Aorta (tissue), 5 donors: Measurements from ENCODE around the gene ZNF598. TPM values are rescaled to one million over a fixed set of nuclear protein-coding genes. Genes with fewer than 3 reads are reported as not detected.

Experiments
- ATAC-seq: fragments of 200-7000 bp; cut with Tn5 transposase; one replicate; pipeline ENCODE4 v1.9.1; 2022; ENCODE audit warnings: moderate library complexity; ENCODE audit not compliant: low FRiP score
- DNase-seq, 2 donors: peaks; one replicate each; pipeline ENCODE4 v3.0.0-alpha.2; 2020
- H3K27ac ChIP-seq, 2 donors: one replicate each; pipeline ENCODE4 v1.5.1; 2013; ENCODE audit warnings: low read length in 2 of 2, mild to moderate bottlenecking in 2 of 2, moderate library complexity in 2 of 2, control low read depth in 1 of 2, inconsistent platforms in 1 of 2, low read depth in 1 of 2
- H3K27me3 ChIP-seq, 2 donors: one replicate each; pipeline ENCODE4 v1.6.1; 2013; ENCODE audit warnings: control low read depth in 1 of 2, low read length in 1 of 2, mild to moderate bottlenecking in 1 of 2, moderate library complexity in 1 of 2; ENCODE audit not compliant: insufficient read depth in 2 of 2, control insufficient read depth in 1 of 2
- H3K36me3 ChIP-seq, 2 donors: one replicate each; pipeline ENCODE4 v1.6.1; 2013; ENCODE audit warnings: control low read depth in 1 of 2, low read length in 1 of 2, mild to moderate bottlenecking in 1 of 2; ENCODE audit not compliant: insufficient read depth in 2 of 2, control insufficient read depth in 1 of 2
- H3K4me1 ChIP-seq, 2 donors: one replicate each; pipeline ENCODE4 v1.6.1; 2013; ENCODE audit warnings: low read length in 2 of 2, control low read depth in 1 of 2, mild to moderate bottlenecking in 1 of 2, moderate library complexity in 1 of 2; ENCODE audit not compliant: insufficient read depth in 2 of 2, control insufficient read depth in 1 of 2
- H3K4me3 ChIP-seq, 2 donors: one replicate each; pipeline ENCODE4 v1.5.1; 2013; ENCODE audit warnings: low read length in 2 of 2, control low read depth in 1 of 2, mild to moderate bottlenecking in 1 of 2
- H3K9me3 ChIP-seq: one replicate; pipeline ENCODE4 v1.6.1; 2013; ENCODE audit warnings: mild to moderate bottlenecking, low read length; ENCODE audit not compliant: control insufficient read depth
- WGBS, 2 donors: extraction: QIAGEN DNeasy Blood & Tissue Kit; methylation state at CpG; one replicate each; pipeline ENCODE4 v1.1.7; 2013; 5-methylcytosine and 5-hydroxymethylcytosine counted together
- intact Hi-C, 2 donors: fragments of 100-400 bp; cut with DNase I; formaldehyde crosslinking; loops; one replicate each; pipeline versions ENCODE4 v1.14.2 to v1.15.0; 2022
- long read RNA-seq, 2 donors: library from polyadenylated mRNA; unstranded; transcript quantifications; one replicate each; pipeline ENCODE4 v2.0.0, GENCODE V29; 2020 to 2021
- polyA plus RNA-seq, 2 donors: library from polyadenylated mRNA; stranded (reverse); fragments of 200-250 nt; gene quantifications; one replicate each; pipeline ENCODE4 v1.2.3, GENCODE V29; 2013
- total RNA-seq, 2 donors: library from RNA; stranded (reverse); fragmentation: NEBNext Ultra II Directional; extraction: Animal tissue kit (Norgen Biotek cat#: 25700); gene quantifications; one replicate each; pipeline ENCODE4 v1.2.1, GENCODE V29; 2021
- donor health status: healthy with polysubstance abuse.
- donor health status: Bipolar disorder and iron deficiency.
- donor health status: DM: no; HTN: no; CAD: no.
- donor health status: DM: no; HTN: no; CAD: no.
- donor health status: DM: yes; HTN: yes; CAD: no.

The ZNF598 gene
- total RNA-seq (10 to 100 TPM; 31.0 to 34.4 TPM), polyA plus RNA-seq (10 to 100 TPM; 12.8 to 32.9 TPM)
- long read RNA-seq, donor 1, transcript ZNF598-208 (3 exons, 815 nt): major isoform, 7 of 19 reads
- long read RNA-seq, donor 1, partial matches to known transcripts: 11 of 19 reads
- long read RNA-seq, donor 1, other reads (novel, unspliced or antisense): 1 of 19 reads
- long read RNA-seq, donor 2, partial matches to known transcripts: 7 of 15 reads
- long read RNA-seq, donor 2, other reads (novel, unspliced or antisense): 5 of 15 reads

GRCh38 chr16:2009791-2010510 is at the start of gene ZNF598:
Gene ZNF598 (minus strand): TSS chr16:2009821.
- Histone ChIP-seq H3K9me3 (no peaks in the 10 kb centered on the region), H3K27ac (peak within 1 kb of the TSS in 1 of 2 donors; percentile 49), H3K27me3 (no peaks in the 10 kb centered on the region), H3K4me1 (no peaks in the 10 kb centered on the region), H3K4me3 (peak within 1 kb of the TSS; percentile 80 to 94), H3K36me3 (no peaks in the 10 kb centered on the region)
- DNase-seq (peak; percentile 89 to 94), ATAC-seq (peak; percentile 95)
- 1% methylated on average over 41 to 52 of the region's 52 CpGs for WGBS, 2 donors
- intact Hi-C loops: no loop called here

DNA sequence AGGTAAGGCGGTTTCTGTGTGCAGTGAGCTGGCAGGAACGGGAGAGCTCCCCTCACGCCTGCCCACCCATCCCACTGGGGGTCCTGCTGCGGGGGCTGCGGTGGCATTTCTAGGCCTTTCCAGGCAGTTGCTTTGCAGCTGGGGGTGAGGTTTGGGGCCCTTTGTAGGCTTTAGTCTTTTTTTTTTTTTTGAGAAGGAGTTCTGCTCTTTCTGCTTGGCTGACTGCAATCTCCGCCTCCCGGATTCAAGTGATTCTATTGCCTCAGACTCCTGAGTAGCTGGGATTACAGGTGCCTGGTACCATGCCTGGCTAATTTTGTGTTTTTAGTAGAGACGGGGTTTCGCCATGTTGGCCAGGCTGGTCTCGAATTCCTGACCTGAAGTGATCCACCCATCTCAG is 49.3 kb upstream of the ZNF598 start:
- peaks cover 0 to 4% of the 10 kb centered on the region in 2 donors for H3K36me3 ChIP-seq
- H3K27ac ChIP-seq: no peak overlapping the region
- 94 to 95% methylated on average over 10 of the region's 10 CpGs for WGBS, 2 donors
- ATAC-seq (no peak), DNase-seq (no peak)
- H3K27me3 ChIP-seq: no peaks in the 10 kb centered on the region
- no peaks in the 10 kb centered on the region for H3K9me3 ChIP-seq
- intact Hi-C loops: no loop called here
- no peaks in the 10 kb centered on the region for H3K4me1 ChIP-seq
- no peak overlapping the region for H3K4me3 ChIP-seq

GRCh38 chr16:2058420-2058819 is 48.8 kb upstream of the ZNF598 start:
- Histone ChIP-seq H3K9me3 (no peaks in the 10 kb centered on the region), H3K4me3 (no peak overlapping the region), H3K27me3 (no peaks in the 10 kb centered on the region), H3K4me1 (no peaks in the 10 kb centered on the region), H3K27ac (no peak overlapping the region), H3K36me3 (peaks cover 0 to 7% of the 10 kb centered on the region in 2 donors)
- WGBS, 2 donors: 84 to 87% methylated on average over 13 of the region's 13 CpGs
- no peak for DNase-seq
- intact Hi-C loops: no loop called here
- no peak for ATAC-seq

DNA sequence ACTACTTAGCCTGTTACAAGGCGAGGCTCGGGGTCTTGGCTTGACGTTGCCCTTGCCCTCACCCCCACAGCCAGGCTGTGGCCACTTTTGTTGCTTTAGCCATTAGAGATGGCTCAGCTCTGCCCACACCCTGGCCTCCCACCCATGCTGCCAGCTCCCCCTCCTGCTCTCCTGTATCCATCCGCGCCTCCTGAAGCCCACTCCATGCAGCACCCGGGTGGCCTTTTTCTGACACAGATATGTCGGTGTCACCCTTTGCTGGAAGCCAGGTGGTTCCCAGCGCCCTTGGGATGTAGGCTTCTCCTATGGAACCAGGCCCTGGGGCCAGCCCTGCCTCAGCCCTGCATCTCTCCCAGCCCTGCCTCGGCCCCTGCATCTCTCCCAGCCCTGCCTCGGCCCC is 47.8 kb upstream of the ZNF598 start:
- Histone ChIP-seq H3K4me3 (no peak overlapping the region), H3K27me3 (no peaks in the 10 kb centered on the region), H3K36me3 (peaks cover 0 to 6% of the 10 kb centered on the region in 2 donors), H3K27ac (no peak overlapping the region), H3K4me1 (no peaks in the 10 kb centered on the region), H3K9me3 (no peaks in the 10 kb centered on the region)
- intact Hi-C loops: no loop called here
- 89 to 92% methylated on average over 10 of the region's 10 CpGs for WGBS, 2 donors
- DNase-seq: no peak
- ATAC-seq: no peak

DNA sequence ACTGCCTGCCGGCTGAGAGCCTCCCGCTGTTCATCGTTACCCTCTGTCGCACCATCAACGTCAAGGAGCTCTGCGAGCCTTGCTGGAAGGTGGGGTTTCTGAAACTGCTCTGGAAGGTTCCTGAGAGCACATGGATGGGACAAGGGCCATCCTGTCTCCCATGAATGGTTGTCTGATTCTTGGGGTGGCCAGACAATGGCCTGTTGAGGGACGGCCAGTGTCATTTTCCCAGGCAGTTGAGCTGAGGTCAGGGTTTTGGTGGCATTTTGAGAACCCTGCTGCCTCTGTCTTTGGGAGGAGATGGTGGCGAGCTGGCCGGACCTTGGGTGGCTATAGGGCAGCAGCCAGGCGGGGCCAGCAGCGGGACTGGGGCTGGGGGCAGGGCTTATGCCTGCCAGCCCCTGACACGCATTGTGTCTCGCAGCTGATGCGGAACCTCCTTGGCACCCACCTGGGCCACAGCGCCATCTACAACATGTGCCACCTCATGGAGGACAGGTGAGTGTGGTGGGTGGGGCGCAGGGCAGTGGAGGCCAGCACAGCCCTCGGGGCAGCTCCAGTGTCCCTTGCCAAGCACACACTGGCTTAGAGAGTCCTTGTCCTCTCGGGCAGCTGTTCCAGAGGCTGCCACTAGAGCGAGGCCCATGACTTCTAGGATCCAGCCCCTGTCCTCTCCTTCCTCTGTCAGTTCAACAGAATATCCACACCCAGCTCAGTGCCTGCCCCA is 47.2 kb upstream of the ZNF598 start:
- ATAC-seq: no peak
- WGBS, 2 donors: 86 to 88% methylated on average over 19 of the region's 19 CpGs
- peaks cover 0 to 6% of the 10 kb centered on the region in 2 donors for H3K36me3 ChIP-seq
- no peak overlapping the region for H3K4me3 ChIP-seq
- H3K4me1 ChIP-seq: no peaks in the 10 kb centered on the region
- H3K9me3 ChIP-seq: no peaks in the 10 kb centered on the region
- intact Hi-C loops: no loop called here
- H3K27me3 ChIP-seq: no peaks in the 10 kb centered on the region
- DNase-seq: no peak
- H3K27ac ChIP-seq: no peak overlapping the region

DNA sequence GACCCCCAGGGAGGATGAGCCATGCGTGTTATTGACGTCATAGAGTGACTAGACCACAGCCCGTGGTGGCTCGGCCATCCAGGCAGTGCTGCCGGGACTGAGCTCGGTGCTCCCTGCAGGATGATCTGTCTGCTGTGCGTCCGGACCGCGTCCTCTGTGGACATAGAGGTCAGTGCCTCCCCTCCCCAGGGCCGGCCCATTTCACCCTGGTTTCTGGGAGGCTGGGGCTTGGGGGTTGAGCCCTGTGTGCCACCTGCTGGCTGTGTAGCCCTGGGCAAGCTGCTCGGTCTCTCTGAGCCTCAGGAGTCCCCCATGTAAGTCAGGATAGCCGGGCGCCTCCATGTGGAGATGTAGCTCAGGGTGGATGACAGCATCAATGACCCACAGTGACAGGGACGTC is 46.5 kb upstream of the ZNF598 start:
- intact Hi-C loops: no loop called here
- no peak for DNase-seq
- Histone ChIP-seq H3K9me3 (no peaks in the 10 kb centered on the region), H3K4me1 (no peaks in the 10 kb centered on the region), H3K4me3 (no peak overlapping the region), H3K36me3 (peaks cover 0 to 6% of the 10 kb centered on the region in 2 donors), H3K27ac (no peak overlapping the region), H3K27me3 (no peaks in the 10 kb centered on the region)
- WGBS, 2 donors: 73 to 76% methylated on average over 15 of the region's 15 CpGs
- ATAC-seq: no peak

DNA sequence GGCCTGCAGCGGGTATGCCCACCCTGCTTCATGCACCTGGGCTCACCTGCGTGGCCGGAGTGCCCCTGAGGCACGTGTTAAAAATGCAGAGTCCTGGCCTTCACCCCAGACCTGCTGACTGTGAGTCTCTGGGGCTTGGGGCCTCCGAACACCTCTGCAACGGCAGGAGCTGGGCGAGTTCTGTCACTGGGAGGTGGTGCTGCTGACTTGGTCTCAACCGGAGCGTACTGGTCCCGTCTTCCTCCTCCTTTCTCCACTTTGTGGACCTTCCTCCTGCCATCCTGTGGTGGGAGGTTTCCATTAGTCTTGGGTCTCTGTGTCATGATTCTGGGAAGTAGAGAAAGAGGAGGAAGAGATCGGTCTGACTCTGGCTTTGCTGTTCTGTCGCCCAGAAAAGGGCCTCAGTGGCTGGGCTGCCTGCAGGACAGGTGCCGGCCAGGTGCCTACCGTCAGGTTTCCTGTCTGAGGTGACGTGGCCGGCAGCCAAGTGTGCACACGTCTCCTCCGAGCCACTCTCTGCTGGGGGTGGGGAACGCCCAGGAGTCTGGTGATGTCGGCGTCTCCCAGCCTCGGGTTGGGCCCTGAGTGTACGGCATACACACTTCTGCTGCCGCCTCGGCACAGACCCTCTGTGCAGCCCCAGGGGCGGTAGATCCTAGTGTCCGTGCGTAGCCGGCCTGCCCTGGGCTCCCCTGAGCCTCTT is 45.1 kb upstream of the ZNF598 start:
- 88 to 89% methylated on average over 29 of the region's 29 CpGs for WGBS, 2 donors
- no peak overlapping the region for H3K4me3 ChIP-seq
- ATAC-seq (no peak), DNase-seq (no peak)
- intact Hi-C loops: no loop called here
- peaks cover 0 to 6% of the 10 kb centered on the region in 2 donors for H3K36me3 ChIP-seq
- H3K9me3 ChIP-seq: no peaks in the 10 kb centered on the region
- H3K27me3 ChIP-seq: no peaks in the 10 kb centered on the region
- no peak overlapping the region for H3K27ac ChIP-seq
- H3K4me1 ChIP-seq: no peaks in the 10 kb centered on the region

DNA sequence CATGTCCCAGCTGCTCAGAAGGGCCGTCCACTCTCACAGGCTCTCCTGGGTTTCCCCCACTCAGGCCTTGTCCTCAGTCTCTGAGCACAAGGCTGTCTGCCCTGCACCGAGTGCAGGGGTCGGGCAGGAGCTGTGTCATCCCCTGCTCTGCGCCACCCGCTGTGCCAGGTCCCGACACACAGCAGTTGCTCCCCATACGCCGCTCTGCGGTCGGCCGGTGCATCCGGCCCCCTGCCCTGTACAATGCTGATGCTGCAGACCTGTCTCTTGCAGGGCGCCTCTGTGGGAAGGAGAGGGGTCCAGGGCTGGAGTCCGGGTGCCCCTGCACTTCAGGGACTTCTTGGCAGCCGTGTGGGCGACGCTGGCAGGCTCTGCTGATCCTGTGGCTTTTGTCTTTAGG is 44.3 kb upstream of the ZNF598 start:
- intact Hi-C loops: no loop called here
- 91 to 95% methylated on average over 17 of the region's 17 CpGs for WGBS, 2 donors
- H3K4me3 ChIP-seq: no peak overlapping the region

More for the DNA sequence above, 44.3 kb upstream of the ZNF598 start:
- no peaks in the 10 kb centered on the region for H3K27me3 ChIP-seq
- ATAC-seq (no peak), DNase-seq (no peak)
- peaks cover 0 to 6% of the 10 kb centered on the region in 2 donors for H3K36me3 ChIP-seq
- H3K9me3 ChIP-seq: no peaks in the 10 kb centered on the region
- no peaks in the 10 kb centered on the region for H3K4me1 ChIP-seq
- no peak overlapping the region for H3K27ac ChIP-seq
